EH (cell line): ENCODE results near the gene LMO1.

ENCODE experiments used
- DNase-seq: peaks from one replicate; pipeline ENCODE4 v3.0.0-alpha.2; 2015; ENCODE audit warnings: low read depth

Gene LMO1

GRCh38 chr11:8288166-8288772 lies 24.6 kb upstream of the LMO1 start:
- DNase-seq, result no peak

- DNase-seq, result no peak
Observed at GRCh38 chr11:8287703-8288102, 24.0 kb upstream of the LMO1 start.

DNA sequence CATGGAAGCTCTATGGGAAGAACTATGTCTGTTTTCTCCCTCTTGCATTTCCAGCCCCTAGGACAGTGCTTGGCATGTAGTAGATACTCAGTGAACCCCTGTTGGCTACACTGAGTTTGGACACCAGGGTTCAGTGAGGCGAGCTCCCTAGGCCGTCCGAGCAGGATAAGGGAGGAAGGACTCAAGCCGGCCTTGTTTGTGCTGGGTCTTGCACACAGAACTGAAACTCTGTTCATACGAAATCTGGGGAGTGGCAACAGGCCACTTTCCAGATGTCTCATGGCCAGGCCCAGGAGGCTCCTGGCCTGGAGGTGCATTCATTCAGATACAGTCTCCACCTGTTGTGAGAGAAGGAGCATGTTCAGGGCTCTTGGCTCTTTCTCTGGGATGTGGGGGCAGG lies 23.6 kb upstream of the LMO1 start:
- no peak for DNase-seq

GRCh38 chr11:8286886-8287285 lies 23.2 kb upstream of the LMO1 start:
- no peak for DNase-seq

DNA sequence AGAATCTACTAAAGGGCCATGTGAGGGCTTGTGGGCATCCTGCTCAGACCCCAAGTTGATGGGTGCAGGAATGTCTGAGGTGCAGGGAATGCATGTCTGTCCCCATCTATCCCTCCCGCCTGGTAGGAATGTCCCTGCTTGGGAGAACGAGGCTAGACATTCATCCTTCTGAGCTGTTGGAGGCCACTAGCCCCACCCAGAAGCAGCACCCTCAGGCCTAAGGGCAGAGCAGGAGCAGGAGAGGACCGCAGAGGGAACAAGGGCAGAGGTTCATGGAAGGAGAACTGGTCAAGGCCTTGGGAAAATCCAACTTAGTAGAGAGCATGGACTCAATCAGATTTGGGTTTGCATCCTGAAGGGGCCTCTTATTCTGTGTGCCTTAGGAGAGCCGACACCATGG lies 22.1 kb upstream of the LMO1 start:
- DNase-seq, result no peak

DNA sequence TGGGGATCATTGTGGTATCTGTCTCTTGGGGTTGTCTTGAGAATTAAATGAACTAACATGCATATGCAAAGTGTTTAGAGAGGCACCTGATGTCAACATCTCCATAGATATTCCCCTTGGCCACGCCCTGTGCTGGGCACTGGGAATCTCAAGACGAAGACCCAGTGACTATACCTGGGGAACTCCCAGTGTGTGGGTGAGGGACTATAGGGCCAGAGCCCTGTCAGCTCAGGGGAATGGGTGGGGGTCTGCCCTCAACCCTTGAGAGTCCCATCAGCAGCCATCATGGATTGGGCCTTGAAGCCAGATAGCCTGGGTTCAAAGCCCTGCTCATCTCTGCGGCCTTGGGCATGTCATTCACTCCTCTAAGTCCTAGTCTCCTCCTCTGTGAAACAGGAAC lies 21.6 kb upstream of the LMO1 start:
- no peak for DNase-seq

GRCh38 chr11:8283465-8284230 lies 20.0 kb upstream of the LMO1 start:
- DNase-seq, result no peak

GRCh38 chr11:8283100-8283464 lies 19.4 kb upstream of the LMO1 start:
- no peak for DNase-seq

GRCh38 chr11:8282631-8283030 lies 19.0 kb upstream of the LMO1 start:
- no peak for DNase-seq

GRCh38 chr11:8281266-8281665 lies 17.6 kb upstream of the LMO1 start:
- no peak for DNase-seq

- no peak for DNase-seq
Observed at GRCh38 chr11:8277691-8278090, 14.0 kb upstream of the LMO1 start.

GRCh38 chr11:8276528-8276927 lies 12.8 kb upstream of the LMO1 start:
- DNase-seq, result no peak

DNA sequence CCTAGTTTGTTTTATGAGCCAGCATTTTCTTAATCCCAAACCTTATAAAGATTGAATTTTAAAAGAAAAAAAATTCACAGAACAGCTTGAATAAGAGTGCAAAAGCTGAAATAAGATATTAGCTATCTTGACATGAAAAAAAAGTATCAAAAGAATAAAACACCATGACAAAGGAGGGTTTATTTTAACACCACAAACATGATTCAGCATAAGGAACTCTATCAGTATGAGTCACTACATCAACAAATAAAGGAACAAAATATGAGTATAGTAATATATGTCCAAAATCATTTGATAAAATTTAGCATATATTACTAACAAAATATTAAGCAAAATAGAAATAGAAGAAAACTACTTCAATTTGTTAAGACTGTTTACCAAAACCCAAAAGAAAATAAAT lies 9.6 kb upstream of the LMO1 start:
- DNase-seq, result no peak

- no peak for DNase-seq
Observed at GRCh38 chr11:8271106-8271886, 7.6 kb upstream of the LMO1 start.

GRCh38 chr11:8269636-8270035 lies 6.0 kb upstream of the LMO1 start:
- no peak for DNase-seq

DNA sequence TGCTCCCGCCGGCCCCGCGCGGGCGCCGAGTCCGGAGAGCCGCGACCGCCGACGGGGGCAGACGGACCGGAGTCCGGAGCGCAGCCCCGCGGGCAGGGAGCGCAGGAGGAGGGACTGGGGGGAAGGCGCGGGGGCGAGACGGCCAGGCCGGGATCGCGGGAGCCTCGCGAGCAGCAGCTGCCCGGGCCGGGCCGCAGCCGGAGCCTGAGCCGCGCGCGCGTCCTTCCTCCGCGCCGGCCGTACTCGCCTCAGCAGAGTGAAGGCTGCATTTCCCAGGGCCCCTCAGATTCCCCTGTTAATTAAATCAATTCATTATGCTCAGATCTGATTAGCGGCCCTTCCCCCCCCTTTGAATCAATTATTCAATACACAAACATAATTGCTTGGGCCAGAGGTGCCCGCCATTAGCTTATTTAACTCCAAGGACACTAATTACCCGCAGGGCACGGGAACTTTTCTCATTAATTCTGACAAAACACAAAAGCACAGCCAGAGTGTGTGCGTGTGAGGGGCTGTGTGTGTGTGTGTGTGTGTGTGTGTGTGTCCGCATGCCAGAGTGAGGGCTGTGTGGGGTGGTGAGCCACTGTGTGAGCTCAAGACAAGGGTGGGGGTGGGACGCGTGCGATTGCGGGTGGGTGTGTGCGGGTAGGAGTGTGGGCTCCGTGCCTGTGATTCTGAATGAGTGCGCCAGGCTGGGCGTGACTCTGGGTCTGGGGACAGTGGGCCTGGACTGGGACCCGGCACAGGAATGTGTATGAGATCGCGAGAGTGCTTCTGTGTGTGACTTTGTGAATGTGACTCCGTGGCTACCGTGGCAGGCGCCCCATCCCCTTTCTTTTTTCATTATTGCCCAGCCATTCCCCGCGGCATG lies 5.1 kb upstream of the LMO1 start:
- no peak for DNase-seq

GRCh38 chr11:8267831-8268529 lies 4.3 kb upstream of the LMO1 start:
- DNase-seq, result no peak

DNA sequence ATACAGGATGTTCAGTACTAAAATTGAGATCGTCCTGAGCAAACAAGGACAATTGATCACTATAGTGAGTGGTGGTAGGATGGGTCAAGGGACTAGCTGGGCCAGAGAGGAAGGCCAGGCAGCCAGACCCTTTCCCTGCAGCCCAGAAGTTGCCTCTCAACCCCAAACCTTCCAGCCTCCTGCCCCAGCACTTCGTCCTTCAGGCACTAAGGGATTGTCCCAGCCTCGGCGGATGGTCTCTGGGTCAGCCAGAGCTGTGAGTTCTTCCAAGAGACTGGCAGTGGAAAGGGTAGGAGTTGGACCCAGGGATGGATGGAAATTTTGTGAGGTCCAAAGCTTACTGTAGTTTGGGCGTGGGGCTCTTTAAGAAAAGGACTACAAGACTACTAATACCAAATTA lies 3.6 kb upstream of the LMO1 start:
- no peak for DNase-seq

GRCh38 chr11:8266246-8267241 lies 2.9 kb upstream of the LMO1 start:
- DNase-seq, result no peak

- DNase-seq, result no peak
Observed at GRCh38 chr11:8265681-8266241, 2.1 kb upstream of the LMO1 start.
